ENCODE measurements around the gene CKAP2L.

DNA sequence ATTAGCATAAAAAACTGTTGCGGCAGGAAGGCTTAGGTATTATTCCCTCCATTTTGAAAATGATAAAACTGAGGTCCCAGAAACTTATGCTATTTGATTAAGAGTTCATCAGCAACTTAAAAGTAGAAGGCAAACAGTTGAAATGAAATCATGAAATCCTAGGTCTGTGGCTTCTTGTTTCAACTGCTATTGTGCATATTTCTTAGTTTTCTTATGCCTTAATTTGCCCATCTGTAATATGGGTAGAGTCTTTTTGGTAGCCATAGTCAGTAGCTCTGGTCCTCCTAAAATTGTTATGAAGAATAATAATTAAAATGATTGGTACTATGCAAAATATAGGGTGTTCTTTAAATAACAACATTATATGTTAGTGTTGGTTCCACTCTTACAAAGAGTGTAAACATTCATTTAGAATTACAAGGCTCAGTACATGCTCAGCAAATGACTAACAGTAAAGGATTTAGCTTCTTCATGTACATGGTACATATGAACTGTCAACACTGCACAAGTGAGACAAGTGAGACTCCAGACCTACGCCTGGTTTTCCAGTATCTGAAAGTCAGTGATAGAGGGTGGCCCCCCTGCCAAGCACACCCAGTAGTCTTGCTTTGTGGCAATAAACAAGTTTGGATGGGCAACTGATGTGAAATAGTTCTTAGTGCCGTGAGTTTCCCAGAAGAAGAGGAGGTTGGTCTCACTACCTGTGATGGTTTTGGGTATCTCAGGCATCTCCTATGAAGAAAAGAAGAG, 10.3 kb upstream of the CKAP2L start:
- TF ChIP-seq, protein P1, sequence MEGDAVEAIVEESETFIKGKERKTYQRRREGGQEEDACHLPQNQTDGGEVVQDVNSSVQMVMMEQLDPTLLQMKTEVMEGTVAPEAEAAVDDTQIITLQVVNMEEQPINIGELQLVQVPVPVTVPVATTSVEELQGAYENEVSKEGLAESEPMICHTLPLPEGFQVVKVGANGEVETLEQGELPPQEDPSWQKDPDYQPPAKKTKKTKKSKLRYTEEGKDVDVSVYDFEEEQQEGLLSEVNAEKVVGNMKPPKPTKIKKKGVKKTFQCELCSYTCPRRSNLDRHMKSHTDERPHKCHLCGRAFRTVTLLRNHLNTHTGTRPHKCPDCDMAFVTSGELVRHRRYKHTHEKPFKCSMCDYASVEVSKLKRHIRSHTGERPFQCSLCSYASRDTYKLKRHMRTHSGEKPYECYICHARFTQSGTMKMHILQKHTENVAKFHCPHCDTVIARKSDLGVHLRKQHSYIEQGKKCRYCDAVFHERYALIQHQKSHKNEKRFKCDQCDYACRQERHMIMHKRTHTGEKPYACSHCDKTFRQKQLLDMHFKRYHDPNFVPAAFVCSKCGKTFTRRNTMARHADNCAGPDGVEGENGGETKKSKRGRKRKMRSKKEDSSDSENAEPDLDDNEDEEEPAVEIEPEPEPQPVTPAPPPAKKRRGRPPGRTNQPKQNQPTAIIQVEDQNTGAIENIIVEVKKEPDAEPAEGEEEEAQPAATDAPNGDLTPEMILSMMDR (IDR thresholded peaks at IDR 0.05; ENCODE audit: low read depth, low read length, missing input control) = no peak
- TF ChIP-seq YY1 (IDR thresholded peaks at IDR 0.05) (no peak), JUND (IDR thresholded peaks at IDR 0.05) (no peak), TAF1 (conservative IDR thresholded peaks at IDR 0.05) (no peak), RAD21 (IDR thresholded peaks at IDR 0.05) (no peak), FOXA1 (IDR thresholded peaks at IDR 0.05) (no peak)

Data from liver (tissue), 3 donors.